Measurements from ENCODE around the gene ARHGAP32.

DNA sequence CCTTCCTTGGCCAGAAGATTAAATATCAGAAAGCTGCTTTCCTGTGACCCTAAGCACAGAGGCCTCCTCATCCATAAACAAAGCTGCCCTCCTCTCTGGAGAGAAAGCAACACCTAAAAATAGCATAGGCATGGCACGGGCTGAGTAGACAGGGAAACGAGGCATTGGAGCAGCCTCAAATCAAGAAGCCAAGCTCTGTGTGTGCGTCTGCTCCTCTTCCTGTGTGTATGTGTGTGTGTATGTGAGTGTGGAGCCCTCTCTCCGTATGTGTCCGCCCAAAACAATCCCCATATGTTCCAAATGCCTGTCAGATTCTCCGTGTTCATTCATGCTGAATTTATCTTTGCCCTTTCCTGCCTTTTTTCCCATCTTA, 277.0 kb downstream of the ARHGAP32 start:
- TF ChIP-seq CTCF (IDR thresholded peaks at IDR 0.05) = no peak
- TF ChIP-seq POLR2A (IDR thresholded peaks at IDR 0.05) = no peak

Data from thyroid gland (tissue), 4 donors.